Right lobe of liver (tissue), 4 donors: ENCODE measurements around the gene SPPL3.

Source experiments
- CTCF ChIP-seq, 4 donors: fragments of 200-600 bp in 3 of 4; fragments of 450-650 bp in 1 of 4; IDR thresholded peaks; one replicate each; pipeline versions ENCODE4 v1.5.1 to v1.8.0; 2016 to 2022; ENCODE audit warnings: antibody characterized with exemption in 4 of 4, mild to moderate bottlenecking in 2 of 4
- POLR2A ChIP-seq: fragments of 450-650 bp; IDR thresholded peaks from one replicate; pipeline ENCODE4 v1.6.1; 2017; ENCODE audit warnings: antibody characterized with exemption, mild to moderate bottlenecking
- donor health status: DM: no; HTN: no; CAD: no.
- donor health status: DM: no; HTN: no; CAD: no.
- donor health status: DM: no; HTN: yes; CAD: no.

- peak; percentile 84 to 90 (median 90) for TF ChIP-seq CTCF (IDR thresholded peaks at IDR 0.05)
- TF ChIP-seq POLR2A, result no peak
These were observed 190.2 kb downstream of the SPPL3 start for GRCh38 chr12:120713861-120714482.
